ENCODE results near the gene CBY1. TPM values are rescaled to one million over a fixed set of nuclear protein-coding genes. Genes with fewer than 3 reads are reported as not detected.

Gene CBY1
- total and polyA plus RNA-seq, 4 donors: 6.3 to 14.9 (median 8.9) TPM

GRCh38 chr22:38713921-38714320, 57.5 kb downstream of the CBY1 start (continued):
- TF ChIP-seq MAX (IDR thresholded peaks at IDR 0.05) (no peak), CTCF (IDR thresholded peaks at IDR 0.05; ENCODE audit: low read depth, low read length, missing input control) (no peak), TAF1 (conservative IDR thresholded peaks at IDR 0.05) (no peak), EGR1 (IDR thresholded peaks at IDR 0.05; ENCODE audit: low read depth in 2 of 2) (no peak), HNF4A (conservative IDR thresholded peaks at IDR 0.05) (no peak)

- Histone ChIP-seq H3K36me3 (ENCODE audit: control insufficient read depth in 4 of 4, insufficient read depth in 3 of 4, low read depth in 1 of 4, low read length in 3 of 4) (peaks cover 6 to 30% (median 16%) of the 10 kb centered on the region in 4 donors), H3K9ac (ENCODE audit: low read depth in 1 of 2, low read length in 2 of 2) (no peak overlapping the region), H3K27ac (ENCODE audit: low read depth in 1 of 2, low read length in 2 of 2) (no peak overlapping the region), H3K9me3 (ENCODE audit: control insufficient read depth in 4 of 4, low read length in 3 of 4) (no peaks in the 10 kb centered on the region), H3K4me3 (ENCODE audit: low read depth in 1 of 3, low read length in 3 of 3) (no peak overlapping the region), H3K27me3 (ENCODE audit: control insufficient read depth in 4 of 4, insufficient read depth in 4 of 4, low read length in 3 of 4) (no peaks in the 10 kb centered on the region), H3K4me1 (ENCODE audit: control insufficient read depth in 4 of 4, insufficient read depth in 4 of 4, low read length in 3 of 4) (no peaks in the 10 kb centered on the region)
- no peak for TF ChIP-seq EGR1 (IDR thresholded peaks at IDR 0.05; ENCODE audit: low read depth in 2 of 2)
- TF ChIP-seq GABPA (IDR thresholded peaks at IDR 0.05 in 1 of 2, conservative IDR thresholded peaks at IDR 0.05 in 1 of 2): no peak
- TF ChIP-seq FOXA1 (IDR thresholded peaks at IDR 0.05): no peak
- TF ChIP-seq REST (IDR thresholded peaks at IDR 0.05): no peak
- no peak for TF ChIP-seq SP1 (IDR thresholded peaks at IDR 0.05)
- no peak for TF ChIP-seq YY1 (IDR thresholded peaks at IDR 0.05)
- TF ChIP-seq TAF1 (conservative IDR thresholded peaks at IDR 0.05): no peak
- no peak for TF ChIP-seq FOXA2 (IDR thresholded peaks at IDR 0.05)
- no peak for TF ChIP-seq JUND (IDR thresholded peaks at IDR 0.05)
- no peak for TF ChIP-seq ZBTB33 (IDR thresholded peaks at IDR 0.05)
- TF ChIP-seq RXRA (IDR thresholded peaks at IDR 0.05): no peak
- WGBS: 86% methylated on average over 9 of the region's 9 CpGs
- no peak for DNase-seq (ENCODE audit: low spot score)
Observed at GRCh38 chr22:38715176-38715764, 58.8 kb downstream of the CBY1 start.
